PC-9 (cell line): ENCODE results near the gene SIGLEC11. TPM values are rescaled to one million over a fixed set of nuclear protein-coding genes. Genes with fewer than 3 reads are reported as not detected.

Experiments
- BruUV-seq: library from RNA; stranded (reverse); fragments of 400-500 nt; replicated peaks from 2 replicates; lab custom pipeline; 2021; lab: Mats Ljungman, UMichigan
- CTCF ChIA-PET: fragments of 300-600 bp; sonication (Branson Sonifier 250); formaldehyde crosslinking; loops from one replicate; lab custom pipeline; 2022; ENCODE audit warnings: antibody characterized with exemption; lab: Charles Lee
- POLR2A ChIA-PET: fragments of 300-600 bp; sonication (Branson Sonifier 250); formaldehyde crosslinking; loops from one replicate; lab custom pipeline; 2022; ENCODE audit warnings: antibody characterized with exemption; ENCODE audit not compliant: unreplicated experiment; lab: Charles Lee
- DNase-seq, 2 experiments: peaks; one replicate each; pipeline versions ENCODE4 v3.0.0 to v3.0.0-alpha.2; 2015 to 2022; ENCODE audit warnings: mixed read lengths in 1 of 2
- H2AFZ ChIP-seq: fragments of 200-600 bp; sonication (generic); 2 replicates; pipeline ENCODE4 v1.8.1; 2017; ENCODE audit warnings: antibody characterized with exemption
- H3F3A ChIP-seq: fragments of 200-600 bp; sonication (generic); 2 replicates; pipeline ENCODE4 v1.8.1; 2017; ENCODE audit warnings: antibody characterized with exemption, mild to moderate bottlenecking, low read depth; ENCODE audit not compliant: insufficient read depth
- H3K27ac ChIP-seq: fragments of 200-600 bp; sonication (generic); 2 replicates; pipeline ENCODE4 v1.6.1; 2016; ENCODE audit warnings: mixed run types
- H3K27me3 ChIP-seq: fragments of 200-600 bp; sonication (generic); 2 replicates; pipeline ENCODE4 v1.6.1; 2016; ENCODE audit warnings: low read depth, mixed run types; ENCODE audit not compliant: insufficient read depth
- H3K36me3 ChIP-seq: fragments of 200-600 bp; sonication (generic); 2 replicates; pipeline ENCODE4 v1.6.1; 2016; ENCODE audit warnings: low read depth, mixed run types
- H3K4me1 ChIP-seq: fragments of 200-600 bp; sonication (generic); replicated peaks from 2 replicates; pipeline ENCODE4 v1.6.1; 2016; ENCODE audit warnings: mixed run types; ENCODE audit not compliant: insufficient read depth
- H3K4me2 ChIP-seq: fragments of 200-600 bp; sonication (generic); 2 replicates; pipeline ENCODE4 v1.6.1; 2017; ENCODE audit warnings: mixed run types
- H3K4me3 ChIP-seq: fragments of 200-600 bp; sonication (generic); 2 replicates; pipeline ENCODE4 v1.6.1; 2016; ENCODE audit warnings: mixed run types
- H3K79me2 ChIP-seq: fragments of 200-600 bp; sonication (generic); 2 replicates; pipeline ENCODE4 v1.6.1; 2017; ENCODE audit warnings: low read depth, mixed run types
- H3K9me2 ChIP-seq: fragments of 200-600 bp; sonication (generic); 2 replicates; pipeline ENCODE4 v1.8.1; 2017; ENCODE audit warnings: mild to moderate bottlenecking; ENCODE audit not compliant: insufficient read depth
- H3K9me3 ChIP-seq: fragments of 200-600 bp; sonication (generic); 2 replicates; pipeline ENCODE4 v1.8.1; 2016; ENCODE audit warnings: low read depth; ENCODE audit not compliant: insufficient read depth
- H4K20me1 ChIP-seq: fragments of 200-600 bp; sonication (generic); 2 replicates; pipeline ENCODE4 v1.8.1; 2017; ENCODE audit not compliant: insufficient read depth
- EZH2 ChIP-seq: fragments of 200-600 bp; sonication (generic); IDR thresholded peaks from 2 replicates; pipeline ENCODE4 v1.8.0; 2017; ENCODE audit warnings: antibody characterized with exemption, low read depth
- intact Hi-C: fragments of 100-400 bp; cut with micrococcal nuclease; formaldehyde crosslinking; loops from one replicate; pipeline ENCODE4 v1.10.0; 2022; ENCODE audit not compliant: unreplicated experiment
- total RNA-seq: library from RNA; stranded (reverse); gene quantifications from 2 replicates; pipeline ENCODE4 v1.2.3, GENCODE V29; 2021
- TF ChIP-seq, protein P1 (sequence below): fragments of 200-600 bp; sonication (generic); conservative IDR thresholded peaks from 2 replicates; pipeline ENCODE4 v1.6.1; 2017; ENCODE audit warnings: mixed run types, antibody characterized with exemption, mild to moderate bottlenecking, moderate library complexity

Gene SIGLEC11
- total RNA-seq, 1 experiment from 2014 or later, result not detected

GRCh38 chr19:49912965-49913685 lies 47.8 kb downstream of the SIGLEC11 start:
- H3K27me3 ChIP-seq, result no peaks in the 10 kb centered on the region
- H3K79me2 ChIP-seq, result peaks cover 24% of the 10 kb centered on the region
- TF ChIP-seq, protein P1, sequence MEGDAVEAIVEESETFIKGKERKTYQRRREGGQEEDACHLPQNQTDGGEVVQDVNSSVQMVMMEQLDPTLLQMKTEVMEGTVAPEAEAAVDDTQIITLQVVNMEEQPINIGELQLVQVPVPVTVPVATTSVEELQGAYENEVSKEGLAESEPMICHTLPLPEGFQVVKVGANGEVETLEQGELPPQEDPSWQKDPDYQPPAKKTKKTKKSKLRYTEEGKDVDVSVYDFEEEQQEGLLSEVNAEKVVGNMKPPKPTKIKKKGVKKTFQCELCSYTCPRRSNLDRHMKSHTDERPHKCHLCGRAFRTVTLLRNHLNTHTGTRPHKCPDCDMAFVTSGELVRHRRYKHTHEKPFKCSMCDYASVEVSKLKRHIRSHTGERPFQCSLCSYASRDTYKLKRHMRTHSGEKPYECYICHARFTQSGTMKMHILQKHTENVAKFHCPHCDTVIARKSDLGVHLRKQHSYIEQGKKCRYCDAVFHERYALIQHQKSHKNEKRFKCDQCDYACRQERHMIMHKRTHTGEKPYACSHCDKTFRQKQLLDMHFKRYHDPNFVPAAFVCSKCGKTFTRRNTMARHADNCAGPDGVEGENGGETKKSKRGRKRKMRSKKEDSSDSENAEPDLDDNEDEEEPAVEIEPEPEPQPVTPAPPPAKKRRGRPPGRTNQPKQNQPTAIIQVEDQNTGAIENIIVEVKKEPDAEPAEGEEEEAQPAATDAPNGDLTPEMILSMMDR, result no peak
- TF ChIP-seq EZH2, result no peak
- H2AFZ ChIP-seq, result no peak overlapping the region
- intact Hi-C loops, result no loop called here
- no peak overlapping the region for H3K4me3 ChIP-seq
- no TSS peak for BruUV-seq
- no peaks in the 10 kb centered on the region for H3K4me1 ChIP-seq
- peaks cover 20% of the 10 kb centered on the region; the same call in 1 of the 2 replicates for H3F3A ChIP-seq
- H3K9me3 ChIP-seq, result no peaks in the 10 kb centered on the region
- no peak overlapping the region for H3K4me2 ChIP-seq
- no peak for DNase-seq
- peaks cover 49% of the 10 kb centered on the region for H3K36me3 ChIP-seq
- H3K27ac ChIP-seq, result no peak overlapping the region
- H3K9me2 ChIP-seq, result no peaks in the 10 kb centered on the region
- H4K20me1 ChIP-seq, result peaks cover 51% of the 10 kb centered on the region
- ChIA-PET CTCF (no interaction called here), POLR2A (no interaction called here)

DNA sequence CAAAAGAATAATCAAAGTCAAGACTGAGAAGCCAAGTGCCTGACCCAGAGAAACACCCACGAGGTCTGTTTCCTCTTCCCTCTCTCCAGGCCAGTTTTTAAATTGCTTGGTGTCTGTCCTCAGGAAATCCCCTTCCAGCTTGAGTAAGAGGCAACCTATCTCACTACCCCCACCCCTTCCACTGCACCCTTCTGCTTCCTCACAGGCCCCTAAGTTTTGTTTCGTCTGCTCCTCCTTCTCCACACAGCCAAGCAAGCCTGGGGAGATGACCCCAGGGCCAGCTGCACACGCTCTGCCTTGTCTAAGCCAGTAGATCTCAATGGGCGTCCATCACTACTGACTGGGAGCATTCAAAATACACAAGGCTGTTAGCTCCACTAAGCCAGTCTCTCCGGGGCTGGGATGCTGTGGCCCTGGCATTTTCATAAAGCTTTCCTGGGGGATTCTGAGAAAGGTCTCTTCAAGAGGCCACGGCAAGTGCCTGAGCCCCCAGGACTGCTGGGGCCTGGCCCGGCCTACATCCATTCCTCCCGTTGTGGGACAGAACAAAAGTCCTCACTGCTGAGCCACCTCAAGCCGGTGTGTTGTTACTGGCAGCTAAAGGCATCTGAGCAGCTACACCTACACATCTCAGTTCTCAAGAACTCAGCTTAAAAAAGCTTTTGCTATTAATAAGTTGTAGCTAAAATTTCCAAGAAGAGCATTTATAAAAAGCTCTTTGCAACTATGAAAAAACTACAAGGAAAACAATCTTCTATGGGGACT lies 49.4 kb downstream of the SIGLEC11 start:
- peaks cover 45% of the 10 kb centered on the region for H4K20me1 ChIP-seq
- TF ChIP-seq, protein P1, result no peak
- TF ChIP-seq EZH2, result no peak

GRCh38 chr19:49910179-49910578 lies 50.8 kb downstream of the SIGLEC11 start:
- no peak overlapping the region for H3K4me2 ChIP-seq
- CTCF ChIA-PET, result no interaction called here
- no peaks in the 10 kb centered on the region for H3K27me3 ChIP-seq

More for the DNA sequence above, 49.4 kb downstream of the SIGLEC11 start:
- peaks cover 20% of the 10 kb centered on the region; the same call in 1 of the 2 replicates for H3F3A ChIP-seq
- BruUV-seq, result no TSS peak
- H3K36me3 ChIP-seq, result peaks cover 44% of the 10 kb centered on the region
- H3K4me1 ChIP-seq, result no peaks in the 10 kb centered on the region
- DNase-seq, result no peak
- no peaks in the 10 kb centered on the region for H3K9me3 ChIP-seq
- no peak overlapping the region for H2AFZ ChIP-seq
- peaks cover 12% of the 10 kb centered on the region; the same call in 1 of the 2 replicates for H3K79me2 ChIP-seq
- H3K4me3 ChIP-seq, result no peak overlapping the region
- ChIA-PET POLR2A (no interaction called here), CTCF (no interaction called here)
- H3K27ac ChIP-seq, result no peak overlapping the region
- intact Hi-C loops, result no loop called here
- H3K4me2 ChIP-seq, result no peak overlapping the region
- no peaks in the 10 kb centered on the region for H3K9me2 ChIP-seq
- H3K27me3 ChIP-seq, result no peaks in the 10 kb centered on the region

More at GRCh38 chr19:49910179-49910578, 50.8 kb downstream of the SIGLEC11 start:
- Histone ChIP-seq H3K36me3 (peaks cover 35% of the 10 kb centered on the region), H3K9me2 (no peaks in the 10 kb centered on the region), H3K4me1 (no peaks in the 10 kb centered on the region), H3K79me2 (peaks cover 10% of the 10 kb centered on the region; the same call in 1 of the 2 replicates), H2AFZ (no peak overlapping the region), H3K4me3 (no peak overlapping the region), H3K9me3 (no peaks in the 10 kb centered on the region), H3K27ac (no peak overlapping the region), H4K20me1 (peaks cover 39% of the 10 kb centered on the region), H3F3A (peaks cover 24% of the 10 kb centered on the region; the same call in 1 of the 2 replicates)
- no peak for DNase-seq
- POLR2A ChIA-PET, result no interaction called here
- TF ChIP-seq, protein P1, result no peak
- TF ChIP-seq EZH2, result no peak
- no TSS peak for BruUV-seq
- intact Hi-C loops, result no loop called here
